Posterior vena cava (tissue), 2 donors: ENCODE results near the gene PRLH. TPM values are rescaled to one million over a fixed set of nuclear protein-coding genes. Genes with fewer than 3 reads are reported as not detected.
A peak's percentile ranks its signal among the peaks of the same experiment; 100 is the strongest.

Experiments
- DNase-seq: peaks from one replicate; pipeline ENCODE4 v3.0.0-alpha.2; 2020; ENCODE audit warnings: low spot score
- intact Hi-C, 2 donors: fragments of 100-400 bp; cut with DNase I; formaldehyde crosslinking; loops; one replicate each; pipeline versions ENCODE4 v1.14.1 to v1.14.2; 2022 to 2023
- long read RNA-seq, 2 donors: library from polyadenylated mRNA; unstranded; transcript quantifications; one replicate each; pipeline ENCODE4 v2.0.0, GENCODE V29; 2020 to 2021
- total RNA-seq, 2 donors: library from RNA; stranded (reverse); fragmentation: NEBNext Ultra II Directional; extraction: Animal tissue kit (Norgen Biotek cat#: 25700); gene quantifications; one replicate each; pipeline ENCODE4 v1.2.1, GENCODE V29; 2021
- donor health status: DM: yes; HTN: yes; CAD: no.
- donor health status: DM: yes; HTN: yes; CAD: no.

The PRLH gene, protein sequence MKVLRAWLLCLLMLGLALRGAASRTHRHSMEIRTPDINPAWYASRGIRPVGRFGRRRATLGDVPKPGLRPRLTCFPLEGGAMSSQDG
- not detected for total RNA-seq
- long read RNA-seq, donor 1: 0 reads
- long read RNA-seq, donor 2: 0 reads

DNA sequence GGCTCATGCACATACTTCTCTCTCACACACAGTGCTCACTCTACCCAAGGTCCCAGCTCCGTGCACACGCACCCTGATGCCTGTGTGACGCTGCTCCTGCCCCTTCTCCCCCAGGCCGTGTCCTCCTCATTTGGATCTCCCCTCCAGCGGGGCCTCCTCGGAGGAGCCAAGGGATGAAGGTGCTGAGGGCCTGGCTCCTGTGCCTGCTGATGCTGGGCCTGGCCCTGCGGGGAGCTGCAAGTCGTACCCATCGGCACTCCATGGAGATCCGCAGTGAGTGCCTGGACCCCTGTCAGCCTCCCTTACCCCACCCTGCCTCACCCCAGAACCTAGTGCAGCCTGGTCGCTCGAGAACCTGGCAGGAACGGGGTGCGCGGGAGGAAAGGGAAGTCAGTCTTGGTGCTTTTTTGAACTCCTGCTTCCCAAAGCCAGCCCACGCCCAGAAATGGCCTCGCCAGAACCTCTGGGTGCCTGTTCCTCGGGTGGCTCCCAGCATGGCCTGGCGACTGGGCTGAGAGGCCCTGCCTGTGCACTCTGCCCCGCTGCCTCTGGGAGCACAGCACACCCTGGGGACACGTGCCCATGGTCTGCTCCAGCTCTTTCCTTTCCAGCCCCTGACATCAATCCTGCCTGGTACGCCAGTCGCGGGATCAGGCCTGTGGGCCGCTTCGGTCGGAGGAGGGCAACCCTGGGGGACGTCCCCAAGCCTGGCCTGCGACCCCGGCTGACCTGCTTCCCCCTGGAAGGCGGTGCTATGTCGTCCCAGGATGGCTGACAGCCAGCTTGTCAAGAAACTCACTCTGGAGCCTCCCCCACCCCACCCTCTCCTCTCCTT, at the start of gene PRLH:
Gene PRLH, plus strand, starts transcription at position 174 of the 835 bp plus-strand sequence. Its CDS starts 0 bp downstream, at position 174.
- intact Hi-C loops: no loop called here
- peak; percentile 78 for DNase-seq

- DNase-seq: no peak
- intact Hi-C loops: loop anchor here (5.0 to 10.0 kb wide), 2 partner anchors 228 to 1140 kb away; no protein-coding TSS in a partner anchor
Measured at GRCh38 chr2:237517163-237517562, 49.2 kb upstream of the PRLH start.

DNA sequence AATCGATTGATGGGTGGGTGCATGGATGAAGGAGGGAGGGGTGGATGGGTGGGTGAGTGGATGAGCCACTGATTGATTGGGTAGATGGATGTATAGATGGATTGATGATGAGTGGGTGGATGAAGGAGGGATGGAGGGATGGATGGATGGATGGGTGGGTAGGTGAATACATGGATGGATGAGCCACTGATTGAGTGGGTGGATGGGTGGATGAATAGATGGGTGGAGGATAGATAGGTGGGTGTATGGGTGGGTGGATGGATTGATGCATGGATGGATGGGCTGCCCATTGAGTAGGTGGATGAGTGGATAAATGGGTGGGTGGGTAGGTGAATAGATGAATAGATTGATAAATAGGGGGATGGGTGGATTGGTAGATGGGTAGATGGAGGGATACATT, 48.4 kb upstream of the PRLH start:
- no peak for DNase-seq
- intact Hi-C loops: loop anchor here (5.0 to 10.0 kb wide), 2 partner anchors 227 to 1139 kb away; no protein-coding TSS in a partner anchor

GRCh38 chr2:237519506-237520245, 46.7 kb upstream of the PRLH start:
- DNase-seq: no peak
- intact Hi-C loops: loop anchor here (5.0 to 10.0 kb wide), 2 partner anchors 225 to 1138 kb away; no protein-coding TSS in a partner anchor

GRCh38 chr2:237520290-237520689, 46.1 kb upstream of the PRLH start:
- no peak for DNase-seq
- intact Hi-C loops: no loop called here

- no peak for DNase-seq
- intact Hi-C loops: no loop called here
Measured at GRCh38 chr2:237524631-237525030, 41.7 kb upstream of the PRLH start.

DNA sequence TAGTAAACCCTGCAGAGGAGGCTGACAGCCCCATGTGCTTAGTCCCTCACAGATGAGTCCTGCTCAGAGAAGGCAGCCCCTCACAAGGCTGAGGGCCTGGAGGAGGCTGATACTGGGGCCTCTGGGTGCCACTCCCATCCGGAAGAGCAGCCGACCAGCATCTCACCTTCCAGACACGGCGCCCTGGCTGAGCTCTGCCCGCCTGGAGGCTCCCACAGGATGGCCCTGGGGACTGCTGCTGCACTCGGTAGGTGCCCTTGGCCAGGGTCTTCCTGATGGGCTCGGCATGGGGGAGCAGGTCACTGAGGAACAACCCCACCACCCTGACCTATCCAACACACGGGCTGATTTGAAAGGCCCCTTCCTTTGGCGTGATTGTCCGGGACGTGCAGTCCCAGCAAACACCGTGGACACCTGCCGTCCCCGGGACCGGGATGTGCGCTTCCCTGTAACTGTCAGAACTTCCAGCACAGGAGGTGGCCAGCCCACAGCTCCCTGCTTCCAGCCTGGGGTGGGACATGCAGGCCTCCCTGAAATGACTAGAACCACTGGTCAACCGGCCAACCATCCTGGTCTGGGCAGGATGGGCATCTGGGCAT, 40.7 kb upstream of the PRLH start:
- intact Hi-C loops: no loop called here

DNA sequence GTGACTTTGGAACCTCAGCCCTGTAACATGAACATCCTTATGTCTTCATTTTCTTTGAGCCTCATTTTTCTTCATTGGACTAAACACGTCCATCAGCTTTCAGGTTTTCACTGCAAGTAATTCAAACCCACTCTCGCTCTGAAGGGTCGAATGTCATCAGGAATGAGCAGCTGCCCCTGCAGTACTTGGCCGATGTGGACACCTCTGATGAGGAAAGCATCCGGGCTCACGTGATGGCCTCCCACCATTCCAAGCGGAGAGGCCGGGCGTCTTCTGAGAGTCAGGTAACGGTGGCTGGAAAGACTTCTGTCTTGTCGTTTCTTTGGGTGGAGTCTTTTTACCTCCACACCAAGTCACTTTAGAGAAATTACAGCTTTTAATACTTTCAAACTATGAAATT, 39.1 kb upstream of the PRLH start:
- intact Hi-C loops: no loop called here
- no peak for DNase-seq

More for the DNA sequence above, 40.7 kb upstream of the PRLH start:
- no peak for DNase-seq

DNA sequence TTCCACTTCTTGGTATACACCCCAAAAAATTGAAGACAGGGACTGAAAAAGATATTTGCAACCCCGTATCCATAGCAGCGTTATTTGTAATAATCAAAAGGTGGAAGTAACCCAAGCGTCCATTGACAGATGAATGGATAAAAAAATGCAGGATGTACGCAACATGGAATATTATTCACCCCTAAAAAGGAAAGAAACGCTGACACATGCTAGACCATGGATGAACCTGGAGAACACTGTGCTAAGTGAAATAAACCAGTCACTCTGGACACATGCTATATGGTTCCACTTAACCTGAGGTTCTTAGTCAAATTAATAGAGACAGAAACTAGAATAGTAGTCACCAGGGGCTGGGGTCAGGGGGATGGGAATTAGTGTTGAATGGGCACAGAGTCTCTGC, 38.6 kb upstream of the PRLH start:
- DNase-seq: no peak
- intact Hi-C loops: no loop called here

DNA sequence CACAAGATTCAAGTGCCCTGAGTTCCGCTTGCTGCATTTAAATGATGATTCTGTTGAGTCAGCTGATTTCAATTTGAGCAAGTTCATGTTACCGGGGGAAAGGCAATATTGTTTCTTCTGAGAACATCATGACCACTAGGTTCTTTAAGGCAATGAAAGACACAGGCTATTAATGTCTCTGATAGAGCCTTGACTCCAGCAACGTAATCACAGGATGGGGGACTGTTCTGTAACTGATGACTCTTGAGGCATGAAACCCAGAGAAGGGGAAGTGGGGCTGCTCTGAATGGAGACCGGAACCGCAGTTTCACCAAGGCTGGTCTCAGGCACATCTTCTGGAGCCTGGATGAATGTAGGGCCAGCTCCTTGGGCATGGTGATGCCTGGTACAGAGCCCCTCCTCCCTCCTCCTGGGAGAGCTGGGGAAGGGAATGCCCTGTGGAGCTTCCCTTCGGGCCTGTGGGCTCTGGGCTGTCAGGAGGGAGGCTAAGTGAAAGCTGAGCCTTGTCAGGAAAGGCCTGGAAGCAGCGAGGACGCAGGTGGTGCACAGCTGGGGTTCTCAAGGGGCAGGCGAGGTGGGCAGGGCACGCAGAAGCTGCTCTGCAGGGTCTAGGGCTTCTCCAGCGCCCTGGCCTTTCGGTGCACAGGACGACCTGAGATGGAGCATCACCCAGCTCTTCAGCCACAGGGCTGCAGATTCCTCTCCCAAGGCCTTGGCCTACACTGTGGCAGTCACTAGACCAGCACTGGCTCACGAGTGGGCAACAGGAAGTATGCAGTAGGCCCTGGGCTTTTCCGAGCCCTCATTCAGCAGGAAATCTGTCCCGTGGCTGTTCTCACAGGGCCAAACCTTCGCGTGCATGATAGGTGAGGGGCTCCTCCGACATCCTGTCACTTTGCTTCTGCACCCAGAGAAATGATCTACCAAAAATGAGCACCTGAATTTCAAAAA, 36.6 kb upstream of the PRLH start:
- intact Hi-C loops: no loop called here
- no peak for DNase-seq

GRCh38 chr2:237530472-237531433, 35.6 kb upstream of the PRLH start:
- no peak for DNase-seq
- intact Hi-C loops: no loop called here

GRCh38 chr2:237532160-237532559, 34.2 kb upstream of the PRLH start:
- intact Hi-C loops: no loop called here
- DNase-seq: no peak

- intact Hi-C loops: no loop called here
Measured at GRCh38 chr2:237533668-237534161, 32.7 kb upstream of the PRLH start.

GRCh38 chr2:237534380-237534779, 32.0 kb upstream of the PRLH start:
- DNase-seq: no peak
- intact Hi-C loops: no loop called here

More at GRCh38 chr2:237533668-237534161, 32.7 kb upstream of the PRLH start:
- no peak for DNase-seq

GRCh38 chr2:237535385-237536082, 30.8 kb upstream of the PRLH start:
- no peak for DNase-seq
- intact Hi-C loops: no loop called here

- DNase-seq: peak; percentile 45
- intact Hi-C loops: no loop called here
Measured at GRCh38 chr2:237536083-237536415, 30.3 kb upstream of the PRLH start.

GRCh38 chr2:237536617-237537016, 29.8 kb upstream of the PRLH start:
- intact Hi-C loops: loop anchor here in 1 of 2 donors (1.0 kb wide), 1 partner anchor 45 kb away; no protein-coding TSS in a partner anchor
- peak; percentile 60 for DNase-seq
